ENCODE results near the gene PLXNA2. TPM values are rescaled to one million over a fixed set of nuclear protein-coding genes. Genes with fewer than 3 reads are reported as not detected.

PLXNA2 gene
- total RNA-seq, 2 experiments from 2014 or later, result 0.23 TPM; not detected in 1

DNA sequence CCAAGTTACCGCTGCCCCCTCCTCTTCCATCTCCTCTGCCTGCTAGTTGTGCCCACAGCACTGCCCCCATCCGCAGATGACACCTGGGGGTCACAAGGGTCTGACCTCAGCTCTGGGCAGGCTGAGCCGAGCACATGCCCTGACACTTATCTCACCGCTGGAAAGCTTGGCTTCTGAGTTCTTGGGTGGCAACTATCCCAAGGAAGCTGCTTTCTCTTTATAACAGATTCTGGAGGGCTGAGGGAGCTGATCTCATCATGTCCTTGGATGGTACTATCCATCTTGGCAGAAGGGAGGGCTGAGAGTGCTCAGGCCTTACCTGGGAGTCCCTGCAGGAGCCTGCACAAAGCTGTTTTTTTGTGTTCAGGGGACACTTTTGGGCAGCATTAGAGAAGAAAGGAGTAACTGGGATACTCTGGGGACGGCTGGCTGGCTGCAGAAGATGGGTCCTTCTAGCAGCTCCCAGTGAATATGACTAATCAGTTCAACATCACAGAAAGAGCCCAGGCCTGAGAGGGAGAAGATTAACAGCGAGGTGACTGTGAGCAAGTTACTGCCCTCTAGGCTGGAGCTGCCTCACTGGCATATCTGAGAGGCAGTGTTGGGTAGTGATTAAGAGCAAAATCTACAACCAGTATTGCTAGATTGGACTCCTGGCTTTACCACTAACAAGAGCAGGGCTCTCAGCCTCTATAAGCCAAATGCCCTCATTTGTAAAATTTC lies 71.6 kb downstream of the PLXNA2 start:
- Histone ChIP-seq H3K9me2 (ENCODE audit: insufficient read depth, low read length) (no peaks in the 10 kb centered on the region), H3K36me3 (ENCODE audit: insufficient read depth, low read length) (no peaks in the 10 kb centered on the region), H3K79me2 (ENCODE audit: insufficient read depth, low read depth, low read length) (no peaks in the 10 kb centered on the region), H2AFZ (ENCODE audit: low read length) (no peak overlapping the region), H3K27ac (ENCODE audit: low read depth, low read length, poor library complexity, severe bottlenecking) (no peak overlapping the region), H3K4me3 (ENCODE audit: low read depth, low read length, poor library complexity, severe bottlenecking) (no peak overlapping the region), H3K9me3 (ENCODE audit: low read length) (no peaks in the 10 kb centered on the region), H3K4me2 (ENCODE audit: low read length) (no peak overlapping the region), H3K4me1 (ENCODE audit: insufficient read depth, low read length, poor library complexity, severe bottlenecking) (no peaks in the 10 kb centered on the region), H4K20me1 (ENCODE audit: insufficient read depth, low read length) (no peaks in the 10 kb centered on the region)
- no peak for DNase-seq (ENCODE audit: low spot score)
- intact Hi-C loops (cut with micrococcal nuclease; ENCODE audit: unreplicated experiment), result no loop called here
- POLR2A ChIA-PET, result no interaction called here
- no TSS peak for BruUV-seq (replicated peaks)
- TF ChIP-seq EZH2phosphoT487 (IDR thresholded peaks at IDR 0.05; ENCODE audit: borderline replicate concordance, low read depth, low read length), result no peak
- TF ChIP-seq, protein P1, sequence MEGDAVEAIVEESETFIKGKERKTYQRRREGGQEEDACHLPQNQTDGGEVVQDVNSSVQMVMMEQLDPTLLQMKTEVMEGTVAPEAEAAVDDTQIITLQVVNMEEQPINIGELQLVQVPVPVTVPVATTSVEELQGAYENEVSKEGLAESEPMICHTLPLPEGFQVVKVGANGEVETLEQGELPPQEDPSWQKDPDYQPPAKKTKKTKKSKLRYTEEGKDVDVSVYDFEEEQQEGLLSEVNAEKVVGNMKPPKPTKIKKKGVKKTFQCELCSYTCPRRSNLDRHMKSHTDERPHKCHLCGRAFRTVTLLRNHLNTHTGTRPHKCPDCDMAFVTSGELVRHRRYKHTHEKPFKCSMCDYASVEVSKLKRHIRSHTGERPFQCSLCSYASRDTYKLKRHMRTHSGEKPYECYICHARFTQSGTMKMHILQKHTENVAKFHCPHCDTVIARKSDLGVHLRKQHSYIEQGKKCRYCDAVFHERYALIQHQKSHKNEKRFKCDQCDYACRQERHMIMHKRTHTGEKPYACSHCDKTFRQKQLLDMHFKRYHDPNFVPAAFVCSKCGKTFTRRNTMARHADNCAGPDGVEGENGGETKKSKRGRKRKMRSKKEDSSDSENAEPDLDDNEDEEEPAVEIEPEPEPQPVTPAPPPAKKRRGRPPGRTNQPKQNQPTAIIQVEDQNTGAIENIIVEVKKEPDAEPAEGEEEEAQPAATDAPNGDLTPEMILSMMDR (conservative IDR thresholded peaks at IDR 0.05; ENCODE audit: low read length), result no peak
- CTCF ChIA-PET (ENCODE audit: unreplicated experiment), result no interaction called here

DNA sequence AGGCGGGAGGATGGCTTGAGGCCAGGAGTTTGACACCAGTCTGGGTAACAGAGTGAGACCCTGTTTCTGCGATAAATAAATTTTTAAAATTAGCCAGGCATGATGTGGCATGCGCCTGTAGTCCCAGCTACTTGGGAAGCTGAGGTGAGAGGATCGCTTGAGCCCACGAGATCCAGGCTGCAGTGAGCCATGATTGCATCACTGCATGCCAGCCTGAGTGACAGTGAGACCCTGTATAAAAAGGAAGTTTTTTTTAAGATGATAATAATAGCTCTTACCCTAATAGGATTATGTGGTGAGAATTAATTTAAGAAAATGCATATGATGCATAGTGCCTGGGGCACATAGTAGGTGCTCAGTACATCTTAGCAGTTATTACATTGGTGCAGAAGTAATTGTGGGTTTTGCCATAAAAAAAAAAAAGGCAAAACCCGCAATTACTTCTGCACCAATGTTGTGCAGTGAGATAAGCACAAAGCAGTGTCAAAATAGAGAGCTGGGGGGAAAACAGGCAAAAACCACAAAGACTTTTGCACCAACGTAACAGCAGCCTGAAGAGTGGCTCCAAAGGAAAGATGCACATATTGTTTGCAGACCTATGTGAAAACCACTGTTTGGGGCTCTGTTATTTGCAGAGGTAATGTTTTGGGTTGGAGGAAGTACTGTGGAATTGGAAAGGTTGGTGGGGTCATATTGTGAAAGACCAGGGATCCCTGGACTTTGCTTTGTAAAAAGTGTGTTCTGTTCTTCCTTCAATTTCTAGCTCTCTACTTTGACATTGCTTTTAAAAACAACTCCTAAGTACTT lies 72.4 kb downstream of the PLXNA2 start:
- POLR2A ChIA-PET, result no interaction called here
- H3K4me1 ChIP-seq (ENCODE audit: insufficient read depth, low read length, poor library complexity, severe bottlenecking), result peaks cover 1% of the 10 kb centered on the region
- H4K20me1 ChIP-seq (ENCODE audit: insufficient read depth, low read length), result no peaks in the 10 kb centered on the region
- CTCF ChIA-PET (ENCODE audit: unreplicated experiment), result no interaction called here
- H3K27ac ChIP-seq (ENCODE audit: low read depth, low read length, poor library complexity, severe bottlenecking), result no peak overlapping the region
- TF ChIP-seq, protein P1 (conservative IDR thresholded peaks at IDR 0.05; ENCODE audit: low read length), result no peak
- no peak for TF ChIP-seq EZH2phosphoT487 (IDR thresholded peaks at IDR 0.05; ENCODE audit: borderline replicate concordance, low read depth, low read length)
- intact Hi-C loops (cut with micrococcal nuclease; ENCODE audit: unreplicated experiment), result no loop called here
- no peaks in the 10 kb centered on the region for H3K9me2 ChIP-seq (ENCODE audit: insufficient read depth, low read length)
- H3K4me2 ChIP-seq (ENCODE audit: low read length), result no peak overlapping the region
- no peak overlapping the region for H3K4me3 ChIP-seq (ENCODE audit: low read depth, low read length, poor library complexity, severe bottlenecking)
- H3K79me2 ChIP-seq (ENCODE audit: insufficient read depth, low read depth, low read length), result no peaks in the 10 kb centered on the region
- BruUV-seq (replicated peaks), result no TSS peak
- no peaks in the 10 kb centered on the region for H3K36me3 ChIP-seq (ENCODE audit: insufficient read depth, low read length)
- no peak for DNase-seq (ENCODE audit: low spot score)
- no peaks in the 10 kb centered on the region for H3K9me3 ChIP-seq (ENCODE audit: low read length)
- no peak overlapping the region for H2AFZ ChIP-seq (ENCODE audit: low read length)

DNA sequence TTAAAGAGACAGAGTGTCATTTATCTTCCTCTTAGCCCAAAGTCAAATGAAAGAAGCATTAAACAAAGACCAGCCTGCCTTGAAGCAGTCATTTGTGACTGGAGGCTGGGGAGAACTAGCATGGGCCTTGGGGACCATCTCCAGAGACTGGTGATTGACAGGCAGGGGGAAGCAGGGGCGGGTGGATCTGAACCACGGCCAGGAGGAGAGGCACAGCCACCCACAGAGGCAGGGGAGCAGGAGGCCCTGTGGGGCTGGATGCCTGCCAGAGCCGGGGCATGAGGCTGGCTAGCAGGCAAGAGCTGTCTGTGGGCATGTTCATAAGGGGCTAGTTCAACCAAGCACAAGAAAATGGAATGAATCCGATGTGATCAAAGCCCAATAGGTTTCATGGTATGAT lies 73.9 kb downstream of the PLXNA2 start:
- no peak for TF ChIP-seq EZH2phosphoT487 (IDR thresholded peaks at IDR 0.05; ENCODE audit: borderline replicate concordance, low read depth, low read length)
- TF ChIP-seq, protein P1 (conservative IDR thresholded peaks at IDR 0.05; ENCODE audit: low read length), result no peak
- no peak overlapping the region for H3K4me2 ChIP-seq (ENCODE audit: low read length)
- no peaks in the 10 kb centered on the region for H3K9me2 ChIP-seq (ENCODE audit: insufficient read depth, low read length)
- DNase-seq (ENCODE audit: low spot score), result no peak
- ChIA-PET POLR2A (no interaction called here), CTCF (ENCODE audit: unreplicated experiment) (no interaction called here)
- peaks cover 5% of the 10 kb centered on the region for H3K4me1 ChIP-seq (ENCODE audit: insufficient read depth, low read length, poor library complexity, severe bottlenecking)
- H3K9me3 ChIP-seq (ENCODE audit: low read length), result no peaks in the 10 kb centered on the region
- H3K36me3 ChIP-seq (ENCODE audit: insufficient read depth, low read length), result no peaks in the 10 kb centered on the region
- H4K20me1 ChIP-seq (ENCODE audit: insufficient read depth, low read length), result no peaks in the 10 kb centered on the region
- no peak overlapping the region for H2AFZ ChIP-seq (ENCODE audit: low read length)
- H3K4me3 ChIP-seq (ENCODE audit: low read depth, low read length, poor library complexity, severe bottlenecking), result no peak overlapping the region
- intact Hi-C loops (cut with micrococcal nuclease; ENCODE audit: unreplicated experiment), result no loop called here
- no peaks in the 10 kb centered on the region for H3K79me2 ChIP-seq (ENCODE audit: insufficient read depth, low read depth, low read length)
- BruUV-seq (replicated peaks), result no TSS peak
- no peak overlapping the region for H3K27ac ChIP-seq (ENCODE audit: low read depth, low read length, poor library complexity, severe bottlenecking)

Measured in OCI-LY7 (cell line).